ENCODE results near the gene DNAJC1.

The DNAJC1 gene

GRCh38 chr10:21801609-21802008, 201.9 kb downstream of the DNAJC1 start:
- ChIA-PET CTCF (interaction anchor here (0.6 kb wide), 1 partner anchor 10 kb away, joined by 3 read pairs; no protein-coding TSS in a partner anchor), POLR2A (ENCODE audit: low non-redundant PET) (no interaction called here)
- TF ChIP-seq, protein P1, sequence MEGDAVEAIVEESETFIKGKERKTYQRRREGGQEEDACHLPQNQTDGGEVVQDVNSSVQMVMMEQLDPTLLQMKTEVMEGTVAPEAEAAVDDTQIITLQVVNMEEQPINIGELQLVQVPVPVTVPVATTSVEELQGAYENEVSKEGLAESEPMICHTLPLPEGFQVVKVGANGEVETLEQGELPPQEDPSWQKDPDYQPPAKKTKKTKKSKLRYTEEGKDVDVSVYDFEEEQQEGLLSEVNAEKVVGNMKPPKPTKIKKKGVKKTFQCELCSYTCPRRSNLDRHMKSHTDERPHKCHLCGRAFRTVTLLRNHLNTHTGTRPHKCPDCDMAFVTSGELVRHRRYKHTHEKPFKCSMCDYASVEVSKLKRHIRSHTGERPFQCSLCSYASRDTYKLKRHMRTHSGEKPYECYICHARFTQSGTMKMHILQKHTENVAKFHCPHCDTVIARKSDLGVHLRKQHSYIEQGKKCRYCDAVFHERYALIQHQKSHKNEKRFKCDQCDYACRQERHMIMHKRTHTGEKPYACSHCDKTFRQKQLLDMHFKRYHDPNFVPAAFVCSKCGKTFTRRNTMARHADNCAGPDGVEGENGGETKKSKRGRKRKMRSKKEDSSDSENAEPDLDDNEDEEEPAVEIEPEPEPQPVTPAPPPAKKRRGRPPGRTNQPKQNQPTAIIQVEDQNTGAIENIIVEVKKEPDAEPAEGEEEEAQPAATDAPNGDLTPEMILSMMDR (conservative IDR thresholded peaks at IDR 0.05; ENCODE audit: low read depth): no peak
- DNase-seq (ENCODE audit: low spot score): no peak
- no peak overlapping the region for H3K27ac ChIP-seq

- ChIA-PET CTCF (interaction anchor here (0.6 kb wide), 1 partner anchor 106 kb away, joined by 4 read pairs; no protein-coding TSS in a partner anchor), POLR2A (ENCODE audit: low non-redundant PET) (no interaction called here)
- TF ChIP-seq, protein P1 (conservative IDR thresholded peaks at IDR 0.05; ENCODE audit: low read depth): no peak
- DNase-seq (ENCODE audit: low spot score): no peak
- no peak overlapping the region for H3K27ac ChIP-seq
Measured at GRCh38 chr10:21797984-21798765, 205.4 kb downstream of the DNAJC1 start.

- DNase-seq (ENCODE audit: low spot score): no peak
- TF ChIP-seq, protein P1 (conservative IDR thresholded peaks at IDR 0.05; ENCODE audit: low read depth): no peak
- H3K27ac ChIP-seq: no peak overlapping the region
- ChIA-PET POLR2A (ENCODE audit: low non-redundant PET) (no interaction called here), CTCF (no interaction called here)
Measured at GRCh38 chr10:21797533-21797932, 206.0 kb downstream of the DNAJC1 start.

DNA sequence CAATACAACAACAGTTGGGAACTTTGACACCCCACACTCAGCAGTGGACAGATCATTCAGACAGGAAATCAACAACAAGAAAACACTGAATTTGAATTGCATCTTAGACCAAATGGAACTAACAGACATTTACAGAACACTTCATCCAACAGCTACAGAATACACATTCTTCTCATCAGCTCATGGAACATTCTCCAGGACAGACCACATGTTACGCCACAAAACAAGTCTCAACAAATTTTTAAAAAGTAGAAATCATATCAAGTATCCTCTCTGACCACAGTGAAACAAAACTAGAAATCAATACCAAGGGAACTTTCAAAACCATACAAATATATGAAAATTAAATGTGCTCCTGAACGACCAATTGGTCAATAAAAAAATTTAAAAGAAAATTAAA, 212.3 kb downstream of the DNAJC1 start:
- ChIA-PET CTCF (interaction anchor here (0.6 to 0.7 kb wide), 2 partner anchors 11 to 349 kb away, joined by 3 read pairs; no protein-coding TSS in a partner anchor), POLR2A (ENCODE audit: low non-redundant PET) (no interaction called here)
- H3K27ac ChIP-seq: no peak overlapping the region
- TF ChIP-seq, protein P1 (conservative IDR thresholded peaks at IDR 0.05; ENCODE audit: low read depth): no peak
- DNase-seq (ENCODE audit: low spot score): no peak

GRCh38 chr10:21776883-21777282, 226.6 kb downstream of the DNAJC1 start:
- no peak overlapping the region for H3K27ac ChIP-seq
- TF ChIP-seq, protein P1 (conservative IDR thresholded peaks at IDR 0.05; ENCODE audit: low read depth): no peak
- CTCF ChIA-PET: no interaction called here
- POLR2A ChIA-PET (ENCODE audit: low non-redundant PET): no interaction called here
- no peak for DNase-seq (ENCODE audit: low spot score)

GRCh38 chr10:21771219-21771618, 232.3 kb downstream of the DNAJC1 start:
- no peak overlapping the region for H3K27ac ChIP-seq
- no peak for DNase-seq (ENCODE audit: low spot score)
- ChIA-PET CTCF (no interaction called here), POLR2A (ENCODE audit: low non-redundant PET) (no interaction called here)
- TF ChIP-seq, protein P1 (conservative IDR thresholded peaks at IDR 0.05; ENCODE audit: low read depth): no peak
